HG02970 (cell line): ENCODE data around the gene DLG2.
"Not testable (repeated sequence)": the region's sequence is repeated elsewhere in the genome, so short reads cannot be mapped to it uniquely, and the experiment has no call there.

Experiments
- ATAC-seq: cut with Tn5 transposase; IDR thresholded peaks from one replicate; pipeline ENCODE4 v1.9.1; 2021; ENCODE audit warnings: mild to moderate bottlenecking, moderate library complexity, moderate number of reproducible peaks; ENCODE audit not compliant: unreplicated experiment, low FRiP score

Gene DLG2

DNA sequence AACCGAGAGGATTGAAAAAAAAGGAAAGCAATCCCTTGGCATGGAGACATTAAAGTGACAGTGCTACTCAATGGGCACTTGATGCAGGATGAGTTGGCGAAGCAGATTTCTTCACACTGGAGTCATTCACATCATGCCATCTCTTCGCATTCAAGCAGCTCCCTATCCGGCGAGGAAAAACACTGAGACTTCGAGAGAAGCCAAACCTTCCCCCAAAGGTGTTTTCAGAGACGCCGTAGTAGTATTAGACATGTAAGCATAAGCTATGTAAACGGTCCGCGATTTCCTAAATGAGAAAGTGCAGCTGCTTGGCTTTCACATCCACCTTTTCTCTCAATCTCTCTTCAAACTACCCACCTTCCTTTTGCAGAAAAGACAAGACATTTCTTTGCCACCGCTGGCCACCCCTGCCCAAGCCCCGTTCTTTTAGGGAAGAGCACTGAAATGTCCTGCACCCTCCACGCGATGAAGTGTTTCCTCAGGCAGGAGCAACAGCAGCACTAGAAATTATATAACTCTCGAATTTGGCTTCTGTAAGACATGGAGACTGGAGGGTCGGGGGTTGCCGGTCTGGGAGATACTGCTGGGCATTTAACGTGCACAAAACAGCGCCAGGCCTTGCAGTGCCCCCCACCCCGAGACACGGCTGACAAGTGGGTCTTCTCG is at the start of gene DLG2:
Gene DLG2, minus strand, starts transcription at position 13 of the 666 bp plus-strand sequence.
- no peak for ATAC-seq

DNA sequence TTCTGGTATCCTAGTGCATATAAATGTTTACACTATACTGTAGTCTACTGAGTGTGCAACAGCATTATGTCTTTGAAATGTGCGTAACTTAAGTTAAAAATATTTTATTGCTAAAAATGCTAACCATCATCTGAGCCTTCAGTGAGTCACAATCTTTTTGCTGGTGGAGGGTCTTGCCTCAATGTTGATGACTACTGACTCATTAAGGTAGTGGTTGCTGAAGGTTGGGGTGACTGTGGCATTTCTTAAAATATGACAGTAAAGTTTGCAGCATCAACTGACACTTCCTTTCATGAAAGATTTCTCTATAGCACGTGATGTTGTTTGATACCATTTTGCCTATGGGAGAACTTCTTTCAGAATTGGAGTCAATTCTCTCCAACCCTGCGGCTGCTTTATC is 46.2 kb upstream of the DLG2 start:
- no peak for ATAC-seq

DNA sequence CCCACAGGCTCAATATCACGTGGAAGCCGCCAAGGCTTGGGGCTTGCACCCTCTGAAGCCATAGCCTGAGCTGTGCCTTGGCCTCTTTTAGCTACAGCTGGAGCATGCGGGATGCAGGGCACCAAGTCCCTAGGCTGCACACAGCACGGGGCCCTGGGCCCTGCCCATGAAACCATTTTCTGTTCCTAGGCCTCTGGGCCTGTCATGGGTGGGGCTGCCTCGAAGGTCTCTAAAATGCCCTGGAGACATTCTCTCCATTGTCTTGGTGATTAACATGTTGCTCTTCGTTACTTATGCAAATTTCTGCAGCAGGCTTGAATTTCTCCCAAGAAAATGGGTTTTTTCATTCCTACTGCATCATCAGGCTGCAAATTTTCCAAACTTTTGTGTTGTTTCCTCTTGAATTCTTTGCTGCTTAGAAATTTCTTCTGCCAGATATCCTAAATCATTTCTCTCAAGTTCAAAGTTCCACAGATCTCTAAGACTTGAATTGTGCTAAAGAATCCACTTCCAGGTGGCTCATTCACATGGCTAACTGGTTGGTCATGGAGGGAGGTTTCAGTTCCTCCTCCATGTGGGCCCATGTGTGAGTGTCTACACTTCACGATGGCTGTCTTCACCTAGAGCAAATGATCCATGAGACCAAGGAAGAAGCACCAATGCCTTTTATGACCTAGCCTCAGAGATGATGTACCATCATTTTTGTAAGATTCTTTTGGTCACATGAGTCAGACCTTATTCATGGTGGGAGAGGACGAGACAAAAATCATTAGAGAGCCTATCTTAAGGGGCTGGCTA is 45.2 kb upstream of the DLG2 start:
- no peak for ATAC-seq

DNA sequence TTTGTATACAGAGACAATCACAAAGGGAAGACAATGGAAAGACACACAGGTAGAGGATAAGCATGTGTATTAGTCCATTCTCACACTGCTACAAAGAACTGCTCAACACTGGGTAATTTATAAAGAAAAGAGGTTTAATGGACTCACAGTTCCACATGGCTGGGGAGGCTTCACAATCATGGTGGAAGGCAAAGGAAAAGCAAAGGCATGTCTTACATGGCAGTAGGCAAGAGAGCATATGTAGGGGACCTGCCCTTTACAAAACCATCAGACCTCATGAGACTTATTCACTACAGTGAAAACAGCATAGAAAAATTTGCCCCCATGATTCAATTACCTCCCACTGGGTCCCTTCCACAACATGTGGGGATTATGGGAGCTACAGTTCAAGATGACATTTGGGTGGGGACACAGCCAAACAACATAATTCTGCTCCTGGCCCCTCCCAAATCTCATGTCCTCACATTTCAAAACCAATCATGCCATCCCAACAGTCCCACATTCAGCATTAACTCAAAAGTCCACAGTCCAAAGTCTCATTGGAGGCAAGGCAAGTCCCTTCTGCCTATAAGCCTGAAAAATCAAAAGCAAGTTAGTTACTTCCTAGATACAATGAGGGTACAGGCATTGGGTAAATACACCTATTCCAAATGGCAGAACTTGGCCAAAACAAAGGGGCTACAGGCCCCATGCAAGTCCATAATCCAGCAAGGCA is 44.0 kb upstream of the DLG2 start:
- not testable (repeated sequence) for ATAC-seq

- no peak for ATAC-seq
Measured at GRCh38 chr11:85668157-85668556, 41.0 kb upstream of the DLG2 start.

DNA sequence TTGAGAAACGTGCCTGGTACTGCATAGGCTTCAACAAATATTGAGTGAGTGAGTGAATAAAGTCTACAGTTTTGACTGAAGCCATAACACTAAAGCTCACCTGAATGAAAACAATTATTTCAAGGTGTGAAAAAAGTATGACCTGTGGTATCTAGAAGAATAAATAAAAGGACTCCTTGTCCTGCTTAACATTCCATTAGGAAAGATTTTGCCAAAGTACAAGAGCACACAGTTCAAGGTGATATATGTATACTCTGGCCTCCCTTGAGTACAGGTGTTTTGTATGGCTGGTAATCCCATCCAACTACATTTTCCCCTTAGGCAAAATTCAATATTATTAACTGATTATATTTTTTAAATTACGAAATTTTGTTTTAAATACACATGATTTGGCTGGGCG is 39.5 kb upstream of the DLG2 start:
- ATAC-seq = no peak

DNA sequence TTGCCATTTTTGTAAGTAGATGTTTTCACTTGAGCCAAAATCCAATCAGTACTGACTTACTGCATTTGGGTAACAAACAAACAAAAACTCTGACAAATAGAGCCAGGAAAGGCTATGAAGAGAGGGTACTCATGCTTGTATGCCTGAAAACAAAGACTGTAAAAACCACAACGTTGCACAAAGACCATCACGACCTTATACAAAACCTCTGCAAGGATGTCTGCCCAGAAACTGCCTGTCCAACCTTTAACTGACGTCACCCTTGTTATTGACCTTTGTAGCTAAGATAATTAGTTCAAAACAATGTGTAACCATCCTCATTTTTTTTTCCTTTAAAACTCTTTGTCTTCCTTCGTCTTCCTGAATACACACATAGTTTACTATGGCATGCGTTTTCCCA is 38.6 kb upstream of the DLG2 start:
- ATAC-seq = no peak

GRCh38 chr11:85664615-85665481 is 37.7 kb upstream of the DLG2 start, which contains the start of gene CREBZF:
Gene CREBZF, minus strand, starts transcription at chr11:85665129. Its CDS starts 254 bp downstream, at chr11:85664875.
- ATAC-seq = peak; percentile 84

- peak; percentile 73 for ATAC-seq
Measured at GRCh38 chr11:85663753-85664614, 36.8 kb upstream of the DLG2 start.

DNA sequence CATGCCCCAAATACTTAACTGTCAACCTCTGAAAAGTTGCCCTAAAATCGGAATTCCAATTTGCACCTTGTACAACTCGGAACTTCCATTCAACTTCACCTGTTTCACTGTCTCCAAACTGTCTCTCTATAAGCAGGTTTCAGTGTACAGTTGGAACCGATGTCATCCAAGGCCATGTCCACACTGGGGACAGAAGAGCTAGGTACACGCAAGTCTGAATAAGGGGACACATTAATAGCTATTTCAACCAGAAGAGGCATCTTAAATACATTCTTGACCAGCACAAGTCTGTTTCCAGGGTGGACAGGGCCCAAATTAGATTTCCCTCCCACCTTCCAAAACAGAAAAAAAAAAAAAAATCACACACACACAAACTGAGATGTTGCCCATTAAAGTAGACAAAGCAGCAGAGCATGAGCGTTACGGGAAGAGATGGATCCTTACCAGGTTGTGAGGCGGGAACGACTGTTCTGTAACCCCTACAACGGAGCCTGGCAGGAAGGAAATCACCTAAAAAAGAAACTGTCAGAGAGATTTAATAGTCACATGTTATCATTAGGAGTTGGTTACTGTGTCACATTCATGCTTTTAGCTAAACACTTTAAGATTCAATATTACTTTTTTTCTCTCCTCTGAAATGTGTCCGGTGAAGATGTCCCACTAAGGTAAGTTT is 36.1 kb upstream of the DLG2 start:
- ATAC-seq = no peak

- no peak for ATAC-seq
Measured at GRCh38 chr11:85661972-85662664, 35.0 kb upstream of the DLG2 start.

- ATAC-seq = no peak
Measured at GRCh38 chr11:85658180-85658579, 31.0 kb upstream of the DLG2 start.

GRCh38 chr11:85656777-85657176 is 29.6 kb upstream of the DLG2 start:
- ATAC-seq = no peak

GRCh38 chr11:85654343-85654742 is 27.2 kb upstream of the DLG2 start:
- ATAC-seq = not testable (repeated sequence)

- no peak for ATAC-seq
Measured at GRCh38 chr11:85652786-85653447, 25.8 kb upstream of the DLG2 start.

GRCh38 chr11:85651118-85651517 is 24.0 kb upstream of the DLG2 start:
- ATAC-seq = no peak

DNA sequence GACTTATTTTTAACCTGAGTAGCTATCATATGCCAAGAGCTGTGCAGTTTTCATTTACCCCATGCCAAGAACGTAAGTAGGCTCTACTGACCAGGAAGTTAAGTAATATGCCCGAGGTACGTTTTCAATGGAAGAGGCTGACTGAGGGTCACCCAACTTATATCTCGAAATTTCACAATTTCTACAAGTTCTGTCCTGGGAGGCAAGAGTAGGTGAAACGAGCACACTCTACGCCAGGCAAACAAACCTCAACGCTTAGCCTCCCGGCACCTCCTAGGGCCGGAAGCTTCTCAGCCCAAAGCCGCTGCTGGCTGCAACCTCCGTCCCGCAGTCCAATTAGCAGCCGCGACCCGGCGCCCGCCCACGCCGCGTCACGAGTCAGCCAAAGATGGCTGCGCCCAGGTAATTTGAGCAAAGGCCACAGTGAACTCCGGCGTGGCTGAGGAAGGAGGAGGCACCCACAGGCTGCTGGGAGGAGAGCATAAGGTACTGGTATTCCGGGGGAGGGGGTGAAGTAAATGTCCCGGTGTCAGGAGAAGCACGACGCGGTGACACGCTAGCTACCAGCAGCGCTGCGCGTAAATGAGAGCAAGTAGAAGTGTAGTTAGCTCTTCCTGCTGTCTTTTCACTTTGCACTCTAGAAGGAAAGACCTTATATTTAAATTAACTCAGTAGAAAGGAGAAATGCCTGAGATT is 20.6 kb upstream of the DLG2 start, which contains the start of gene TMEM126A:
Gene TMEM126A, plus strand, starts transcription at position 364 of the 696 bp plus-strand sequence. CDS start 2,289 bp downstream, outside the sequence.
- peak; percentile 100 for ATAC-seq
